ENCODE results near the gene C17orf50.

C17orf50 gene

DNA sequence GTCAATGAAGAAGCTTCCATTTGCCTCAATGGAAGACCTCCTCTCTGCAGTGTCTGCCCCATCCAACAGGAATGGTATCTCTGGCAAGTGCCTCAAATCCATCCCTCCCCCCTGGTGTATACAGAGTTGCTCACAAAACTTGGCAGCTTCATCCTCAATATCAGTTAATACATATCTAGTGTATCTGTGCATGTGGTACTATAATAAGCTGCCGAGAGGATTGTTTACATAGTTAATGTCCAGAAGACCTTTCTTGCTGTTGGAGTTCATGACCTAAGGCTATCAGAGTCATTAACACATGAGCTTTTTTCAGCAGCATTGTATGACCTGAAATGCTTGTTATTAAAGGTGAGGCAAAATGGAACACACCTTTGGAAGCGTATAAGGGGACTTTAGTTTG is 43.2 kb upstream of the C17orf50 start:
- no peak for TF ChIP-seq EZH2phosphoT487 (IDR thresholded peaks at IDR 0.05; ENCODE audit: borderline replicate concordance, low read length)
- TF ChIP-seq, protein P1, sequence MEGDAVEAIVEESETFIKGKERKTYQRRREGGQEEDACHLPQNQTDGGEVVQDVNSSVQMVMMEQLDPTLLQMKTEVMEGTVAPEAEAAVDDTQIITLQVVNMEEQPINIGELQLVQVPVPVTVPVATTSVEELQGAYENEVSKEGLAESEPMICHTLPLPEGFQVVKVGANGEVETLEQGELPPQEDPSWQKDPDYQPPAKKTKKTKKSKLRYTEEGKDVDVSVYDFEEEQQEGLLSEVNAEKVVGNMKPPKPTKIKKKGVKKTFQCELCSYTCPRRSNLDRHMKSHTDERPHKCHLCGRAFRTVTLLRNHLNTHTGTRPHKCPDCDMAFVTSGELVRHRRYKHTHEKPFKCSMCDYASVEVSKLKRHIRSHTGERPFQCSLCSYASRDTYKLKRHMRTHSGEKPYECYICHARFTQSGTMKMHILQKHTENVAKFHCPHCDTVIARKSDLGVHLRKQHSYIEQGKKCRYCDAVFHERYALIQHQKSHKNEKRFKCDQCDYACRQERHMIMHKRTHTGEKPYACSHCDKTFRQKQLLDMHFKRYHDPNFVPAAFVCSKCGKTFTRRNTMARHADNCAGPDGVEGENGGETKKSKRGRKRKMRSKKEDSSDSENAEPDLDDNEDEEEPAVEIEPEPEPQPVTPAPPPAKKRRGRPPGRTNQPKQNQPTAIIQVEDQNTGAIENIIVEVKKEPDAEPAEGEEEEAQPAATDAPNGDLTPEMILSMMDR (IDR thresholded peaks at IDR 0.05; ENCODE audit: low read depth, low read length, poor library complexity, severe bottlenecking): no peak
- no peak overlapping the region for H3K4me2 ChIP-seq (ENCODE audit: low read length)
- H3F3A ChIP-seq (ENCODE audit: control insufficient read depth, insufficient read depth): no peaks in the 10 kb centered on the region
- H3K4me1 ChIP-seq (ENCODE audit: control insufficient read depth, low read length): peaks cover 4% of the 10 kb centered on the region; the same call in 1 of the 2 replicates
- no peaks in the 10 kb centered on the region for H3K27me3 ChIP-seq (ENCODE audit: control insufficient read depth, low read length)
- no peak overlapping the region for H3K4me3 ChIP-seq (ENCODE audit: low read length)
- no peaks in the 10 kb centered on the region for H3K79me2 ChIP-seq (ENCODE audit: control insufficient read depth, low read length)
- H4K20me1 ChIP-seq (ENCODE audit: control insufficient read depth, insufficient read depth, low read depth, low read length): no peaks in the 10 kb centered on the region; the same call in 1 of the 2 replicates
- no peaks in the 10 kb centered on the region for H3K9me2 ChIP-seq (replicated peaks; ENCODE audit: control insufficient read depth, low read length)
- no peaks in the 10 kb centered on the region for H3K9me3 ChIP-seq (ENCODE audit: control insufficient read depth, insufficient read depth, low read length)
- no peak overlapping the region for H3K27ac ChIP-seq (ENCODE audit: low read depth, low read length)
- peaks cover 28% of the 10 kb centered on the region for H3K36me3 ChIP-seq (ENCODE audit: control insufficient read depth, low read length)

DNA sequence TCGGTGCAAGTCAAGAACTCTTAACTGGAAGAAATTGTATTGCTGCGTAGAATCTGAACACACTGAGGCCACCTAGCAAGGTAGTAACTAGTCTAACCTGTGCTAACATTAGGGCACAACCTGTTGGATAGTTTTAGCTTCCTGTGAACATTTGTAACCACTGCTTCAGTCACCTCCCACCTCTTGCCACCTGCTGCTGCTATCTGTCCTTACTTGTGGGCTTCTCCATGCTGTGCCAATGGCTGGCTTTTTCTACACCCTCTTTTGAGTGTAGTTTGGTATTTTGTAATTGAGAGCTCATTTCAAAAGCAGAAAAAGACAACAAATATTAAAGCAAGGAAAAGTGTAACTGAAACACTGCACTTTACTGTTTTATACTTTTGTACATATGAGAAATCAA is 37.0 kb upstream of the C17orf50 start:
- Histone ChIP-seq H3K27me3 (ENCODE audit: control insufficient read depth, low read length) (no peaks in the 10 kb centered on the region), H3K4me1 (ENCODE audit: control insufficient read depth, low read length) (peaks cover 12% of the 10 kb centered on the region), H3K4me3 (ENCODE audit: low read length) (no peak overlapping the region), H3K79me2 (ENCODE audit: control insufficient read depth, low read length) (no peaks in the 10 kb centered on the region), H3K9me2 (replicated peaks; ENCODE audit: control insufficient read depth, low read length) (no peaks in the 10 kb centered on the region), H4K20me1 (ENCODE audit: control insufficient read depth, insufficient read depth, low read depth, low read length) (no peaks in the 10 kb centered on the region; the same call in 1 of the 2 replicates), H3K36me3 (ENCODE audit: control insufficient read depth, low read length) (peaks cover 13% of the 10 kb centered on the region), H3K4me2 (ENCODE audit: low read length) (no peak overlapping the region), H3K27ac (ENCODE audit: low read depth, low read length) (no peak overlapping the region), H3F3A (ENCODE audit: control insufficient read depth, insufficient read depth) (no peaks in the 10 kb centered on the region), H3K9me3 (ENCODE audit: control insufficient read depth, insufficient read depth, low read length) (no peaks in the 10 kb centered on the region)
- TF ChIP-seq EZH2phosphoT487 (IDR thresholded peaks at IDR 0.05; ENCODE audit: borderline replicate concordance, low read length): no peak
- TF ChIP-seq, protein P1 (IDR thresholded peaks at IDR 0.05; ENCODE audit: low read depth, low read length, poor library complexity, severe bottlenecking): no peak

DNA sequence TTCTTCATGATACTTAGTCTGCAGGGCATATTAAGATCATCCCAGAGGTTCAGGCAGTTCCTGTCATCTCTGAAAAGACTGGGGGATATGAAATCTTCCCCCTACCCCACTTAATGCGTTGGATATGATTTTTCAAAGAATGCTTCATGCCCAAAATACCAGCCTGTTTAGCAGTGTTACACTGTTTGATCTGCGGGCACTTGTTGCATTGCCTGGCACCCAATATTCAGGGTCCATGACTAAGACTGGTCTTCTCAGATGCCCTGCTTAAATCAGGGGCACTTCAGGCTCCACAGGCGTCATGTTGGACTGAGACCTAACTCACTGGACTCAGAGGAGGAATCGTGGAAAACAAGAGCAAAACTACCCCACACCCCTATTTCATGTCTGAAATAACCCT is 35.6 kb upstream of the C17orf50 start:
- Histone ChIP-seq H3K9me3 (ENCODE audit: control insufficient read depth, insufficient read depth, low read length) (no peaks in the 10 kb centered on the region), H3K79me2 (ENCODE audit: control insufficient read depth, low read length) (no peaks in the 10 kb centered on the region), H3F3A (ENCODE audit: control insufficient read depth, insufficient read depth) (no peaks in the 10 kb centered on the region), H3K36me3 (ENCODE audit: control insufficient read depth, low read length) (peaks cover 13% of the 10 kb centered on the region), H3K4me3 (ENCODE audit: low read length) (no peak overlapping the region), H3K9me2 (replicated peaks; ENCODE audit: control insufficient read depth, low read length) (no peaks in the 10 kb centered on the region), H3K4me1 (ENCODE audit: control insufficient read depth, low read length) (peaks cover 12% of the 10 kb centered on the region), H3K27ac (ENCODE audit: low read depth, low read length) (no peak overlapping the region), H4K20me1 (ENCODE audit: control insufficient read depth, insufficient read depth, low read depth, low read length) (no peaks in the 10 kb centered on the region; the same call in 1 of the 2 replicates), H3K4me2 (ENCODE audit: low read length) (no peak overlapping the region), H3K27me3 (ENCODE audit: control insufficient read depth, low read length) (no peaks in the 10 kb centered on the region)
- TF ChIP-seq EZH2phosphoT487 (IDR thresholded peaks at IDR 0.05; ENCODE audit: borderline replicate concordance, low read length): no peak
- TF ChIP-seq, protein P1 (IDR thresholded peaks at IDR 0.05; ENCODE audit: low read depth, low read length, poor library complexity, severe bottlenecking): no peak

Measured in DOHH2 (cell line).